AG04450 (cell line): ENCODE measurements around the gene KCNE5. TPM values are rescaled to one million over a fixed set of nuclear protein-coding genes. Genes with fewer than 3 reads are reported as not detected.
"Not testable (repeated sequence)": the region's sequence is repeated elsewhere in the genome, so short reads cannot be mapped to it uniquely, and the experiment has no call there.

Source experiments
- CTCF ChIA-PET: fragments of 300-600, 350-600 bp; formaldehyde crosslinking; extraction: SDS; loops from one replicate; lab custom pipeline; 2022; ENCODE audit warnings: antibody characterized with exemption, inconsistent platforms; lab: Charles Lee
- POLR2A ChIA-PET: fragments of 350-600 bp; formaldehyde crosslinking; extraction: SDS; loops from one replicate; lab custom pipeline; 2021; ENCODE audit warnings: antibody characterized with exemption, inconsistent platforms; lab: Yijun Ruan, JAX
- DNase-seq: peaks from one replicate; pipeline ENCODE4 v3.0.0-alpha.2; 2011; ENCODE audit warnings: low read depth, low spot score
- H3K27ac ChIP-seq: one replicate; pipeline ENCODE4 v1.5.1; 2012; ENCODE audit warnings: low read depth, low read length, control low read depth
- H3K27me3 ChIP-seq: one replicate; pipeline ENCODE4 v1.6.0; 2012; ENCODE audit warnings: low read length; ENCODE audit not compliant: control insufficient read depth, insufficient read depth
- H3K4me3 ChIP-seq: 2 replicates; pipeline ENCODE4 v1.5.1; 2011; ENCODE audit warnings: mild to moderate bottlenecking, low read depth, low read length, control low read depth
- H3K9me3 ChIP-seq: 2 replicates; pipeline ENCODE4 v1.5.1; 2012; ENCODE audit warnings: low read length; ENCODE audit not compliant: control insufficient read depth, insufficient read depth
- CTCF ChIP-seq: IDR thresholded peaks from 2 replicates; pipeline ENCODE4 v1.5.1; 2011; ENCODE audit warnings: low read depth, low read length, control low read depth, inconsistent platforms
- polyA plus RNA-seq: library from polyadenylated mRNA; depleted of rRNA; stranded (reverse); fragments of >200 nt; gene quantifications from 2 replicates; pipeline ENCODE4 v1.2.3, GENCODE V29; 2011; rRNA removed
- small RNA-seq: library from RNA; depleted of rRNA; stranded (forward); fragments of <200 nt; gene quantifications from one replicate; pipeline ENCODE3, GENCODE V24; 2012; ENCODE audit warnings: low read depth; ENCODE audit not compliant: insufficient read length

KCNE5 gene
- polyA plus RNA-seq, 1 experiment = 0.29 TPM

GRCh38 chrX:109585488-109585887 lies 39.5 kb downstream of the KCNE5 start:
- Histone ChIP-seq H3K9me3 (no peaks in the 10 kb centered on the region), H3K4me3 (no peak overlapping the region), H3K27me3 (no peaks in the 10 kb centered on the region), H3K27ac (no peak overlapping the region)
- no peak for TF ChIP-seq CTCF
- CTCF ChIA-PET = no interaction called here
- DNase-seq = no peak
- POLR2A ChIA-PET = no interaction called here

- POLR2A ChIA-PET = no interaction called here
- Histone ChIP-seq H3K27ac (no peak overlapping the region), H3K27me3 (no peaks in the 10 kb centered on the region), H3K9me3 (no peaks in the 10 kb centered on the region), H3K4me3 (no peak overlapping the region)
- CTCF ChIA-PET = no interaction called here
- no peak for DNase-seq
- no peak for TF ChIP-seq CTCF
Observed at GRCh38 chrX:109578916-109579315, 46.1 kb downstream of the KCNE5 start.

- H3K27ac ChIP-seq = no peak overlapping the region
- ChIA-PET POLR2A (no interaction called here), CTCF (no interaction called here)
- H3K4me3 ChIP-seq = no peak overlapping the region
- no peak for DNase-seq
- no peaks in the 10 kb centered on the region for H3K27me3 ChIP-seq
- H3K9me3 ChIP-seq = no peaks in the 10 kb centered on the region
- no peak for TF ChIP-seq CTCF
Observed at GRCh38 chrX:109577055-109577454, 47.9 kb downstream of the KCNE5 start.

- H3K9me3 ChIP-seq, H3K27me3 ChIP-seq, DNase-seq, H3K27ac ChIP-seq, CTCF ChIA-PET, H3K4me3 ChIP-seq, POLR2A ChIA-PET: not testable (repeated sequence)
Observed at GRCh38 chrX:109576083-109576482, 48.9 kb downstream of the KCNE5 start.

Small RNAs within 50 kb of the gene (small RNA-seq; reads per million reads assigned to genes)
- gene AL118496.2 = not detected

Other genes starting within 250 kb of the KCNE5 start
- 0.02 TPM in 1 of 2 replicates, not detected in the other for gene GUCY2F, start 143.1 kb downstream of the KCNE5 start, polyA plus RNA-seq
- gene NXT2, start 88.3 kb downstream of the KCNE5 start, polyA plus RNA-seq = 7.8 and 10.5 TPM in 2 replicates
- gene ACSL4, start 108.1 kb upstream of the KCNE5 start, polyA plus RNA-seq = 124 and 157 TPM in 2 replicates